Uterus (tissue), 4 donors: ENCODE results near the gene DNM2. TPM values are rescaled to one million over a fixed set of nuclear protein-coding genes. Genes with fewer than 3 reads are reported as not detected.

ENCODE experiments used
- DNase-seq, 2 donors: peaks; one replicate each; pipeline ENCODE4 v3.0.0-alpha.2; 2019 to 2020
- H3K27ac ChIP-seq, 2 donors: fragments of 200-600 bp; sonication (generic); 1 replicate in 1 of 2; 2 replicates in 1 of 2; pipeline ENCODE4 v1.5.1; 2016 to 2018
- H3K27me3 ChIP-seq, 2 donors: fragments of 200-600 bp; sonication (generic); one replicate each; pipeline ENCODE4 v1.5.1; 2018 to 2019; ENCODE audit warnings: control low read depth in 1 of 2
- H3K36me3 ChIP-seq, 2 donors: fragments of 200-600 bp; sonication (generic); one replicate each; pipeline ENCODE4 v1.5.1; 2019; ENCODE audit warnings: control low read depth in 1 of 2
- H3K4me1 ChIP-seq, 2 donors: fragments of 200-600 bp; sonication (generic); one replicate each; pipeline ENCODE4 v1.5.1; 2018 to 2019; ENCODE audit warnings: control low read depth in 1 of 2
- H3K4me3 ChIP-seq, 2 donors: fragments of 200-600 bp; sonication (generic); 1 replicate in 1 of 2; 2 replicates in 1 of 2; pipeline ENCODE4 v1.5.1; 2018 to 2019; ENCODE audit warnings: mild to moderate bottlenecking in 1 of 2
- H3K9me3 ChIP-seq, 2 donors: fragments of 200-600 bp; sonication (generic); one replicate each; pipeline ENCODE4 v1.5.1; 2019; ENCODE audit warnings: control low read depth in 1 of 2
- POLR2A ChIP-seq, 2 donors: fragments of 450-650 bp; IDR thresholded peaks; one replicate each; pipeline ENCODE4 v1.6.1; 2016; ENCODE audit warnings: antibody characterized with exemption in 2 of 2, mild to moderate bottlenecking in 1 of 2, moderate library complexity in 1 of 2
- intact Hi-C: fragments of 100-400 bp; cut with DNase I; formaldehyde crosslinking; loops from one replicate; pipeline ENCODE4 v1.15.1; 2023; ENCODE audit warnings: low total_unique reads
- total RNA-seq, 4 donors: library from RNA; depleted of rRNA in 3 of 4; stranded (reverse); fragments of >200 nt in 3 of 4; gene quantifications; one replicate each; pipeline versions ENCODE4 v1.1.0 to v1.2.4, GENCODE V29; 2014 to 2023
- TF ChIP-seq, protein P1 (sequence below), 4 experiments: fragments of 200-600 bp in 2 of 4; fragments of 450-650 bp in 2 of 4; sonication (generic) in 2 of 4; IDR thresholded peaks; one replicate each; pipeline ENCODE4 v1.5.1; 2016 to 2019; ENCODE audit warnings: antibody characterized with exemption in 4 of 4, mild to moderate bottlenecking in 2 of 4, moderate library complexity in 1 of 4
- donor health status: DM: yes; HTN: yes; CAD: no.

Gene DNM2
- total RNA-seq, 4 donors from 2014 or later, result 46.8 to 150 (median 86.0) TPM

DNA sequence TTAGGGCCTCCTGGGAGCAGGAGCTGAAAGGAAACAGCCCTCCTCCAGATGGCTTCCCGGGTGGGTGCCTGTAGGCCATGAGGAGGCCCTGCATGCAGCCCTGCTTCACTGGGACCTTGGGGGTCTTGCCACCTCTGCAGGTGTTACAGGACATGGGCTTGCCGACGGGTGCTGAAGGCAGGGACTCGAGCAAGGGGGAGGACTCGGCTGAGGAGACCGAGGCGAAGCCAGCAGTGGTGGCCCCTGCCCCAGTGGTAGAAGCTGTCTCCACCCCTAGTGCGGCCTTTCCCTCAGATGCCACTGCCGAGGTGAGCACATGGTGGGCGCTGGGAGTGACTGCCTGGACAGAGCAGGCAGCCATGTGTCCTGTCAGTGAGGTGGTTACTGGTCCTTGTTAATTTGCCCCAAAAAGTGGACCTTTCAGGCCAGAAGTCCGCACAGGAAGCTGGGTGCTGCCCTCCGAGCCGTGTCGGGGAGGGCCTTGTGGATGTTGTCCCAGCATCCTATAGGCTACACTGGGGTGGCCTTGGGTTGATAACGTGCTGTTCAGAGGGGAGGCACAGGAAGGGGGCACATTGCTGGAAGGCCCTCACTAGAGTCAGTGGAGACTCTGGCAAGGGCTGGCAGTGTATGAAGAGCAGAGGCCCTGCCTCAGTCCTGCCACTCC is 35.3 kb upstream of the DNM2 start:
- no peaks in the 10 kb centered on the region for H3K4me1 ChIP-seq
- H3K27me3 ChIP-seq, result no peaks in the 10 kb centered on the region
- H3K4me3 ChIP-seq, result no peak overlapping the region
- TF ChIP-seq, protein P1, sequence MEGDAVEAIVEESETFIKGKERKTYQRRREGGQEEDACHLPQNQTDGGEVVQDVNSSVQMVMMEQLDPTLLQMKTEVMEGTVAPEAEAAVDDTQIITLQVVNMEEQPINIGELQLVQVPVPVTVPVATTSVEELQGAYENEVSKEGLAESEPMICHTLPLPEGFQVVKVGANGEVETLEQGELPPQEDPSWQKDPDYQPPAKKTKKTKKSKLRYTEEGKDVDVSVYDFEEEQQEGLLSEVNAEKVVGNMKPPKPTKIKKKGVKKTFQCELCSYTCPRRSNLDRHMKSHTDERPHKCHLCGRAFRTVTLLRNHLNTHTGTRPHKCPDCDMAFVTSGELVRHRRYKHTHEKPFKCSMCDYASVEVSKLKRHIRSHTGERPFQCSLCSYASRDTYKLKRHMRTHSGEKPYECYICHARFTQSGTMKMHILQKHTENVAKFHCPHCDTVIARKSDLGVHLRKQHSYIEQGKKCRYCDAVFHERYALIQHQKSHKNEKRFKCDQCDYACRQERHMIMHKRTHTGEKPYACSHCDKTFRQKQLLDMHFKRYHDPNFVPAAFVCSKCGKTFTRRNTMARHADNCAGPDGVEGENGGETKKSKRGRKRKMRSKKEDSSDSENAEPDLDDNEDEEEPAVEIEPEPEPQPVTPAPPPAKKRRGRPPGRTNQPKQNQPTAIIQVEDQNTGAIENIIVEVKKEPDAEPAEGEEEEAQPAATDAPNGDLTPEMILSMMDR (IDR thresholded peaks at IDR 0.05), result no peak
- no peak for TF ChIP-seq POLR2A (IDR thresholded peaks at IDR 0.05)
- H3K27ac ChIP-seq, result no peak overlapping the region
- intact Hi-C loops, result no loop called here
- H3K36me3 ChIP-seq, result no peaks in the 10 kb centered on the region
- DNase-seq, result no peak
- no peaks in the 10 kb centered on the region for H3K9me3 ChIP-seq

DNA sequence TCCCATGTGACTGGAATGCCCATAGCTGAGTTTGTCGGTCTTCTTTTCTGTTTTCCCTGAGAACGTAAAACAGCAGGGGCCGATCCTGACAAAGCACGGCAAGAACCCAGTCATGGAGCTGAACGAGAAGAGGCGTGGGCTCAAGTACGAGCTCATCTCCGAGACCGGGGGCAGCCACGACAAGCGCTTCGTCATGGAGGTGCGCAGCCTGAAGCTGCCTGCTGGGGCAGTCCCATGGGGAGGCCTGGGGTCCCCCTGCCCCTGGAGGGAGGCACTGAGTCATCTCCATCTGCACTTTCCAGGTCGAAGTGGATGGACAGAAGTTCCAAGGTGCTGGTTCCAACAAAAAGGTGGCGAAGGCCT is 34.8 kb upstream of the DNM2 start:
- no peaks in the 10 kb centered on the region for H3K9me3 ChIP-seq
- no peaks in the 10 kb centered on the region for H3K36me3 ChIP-seq

DNA sequence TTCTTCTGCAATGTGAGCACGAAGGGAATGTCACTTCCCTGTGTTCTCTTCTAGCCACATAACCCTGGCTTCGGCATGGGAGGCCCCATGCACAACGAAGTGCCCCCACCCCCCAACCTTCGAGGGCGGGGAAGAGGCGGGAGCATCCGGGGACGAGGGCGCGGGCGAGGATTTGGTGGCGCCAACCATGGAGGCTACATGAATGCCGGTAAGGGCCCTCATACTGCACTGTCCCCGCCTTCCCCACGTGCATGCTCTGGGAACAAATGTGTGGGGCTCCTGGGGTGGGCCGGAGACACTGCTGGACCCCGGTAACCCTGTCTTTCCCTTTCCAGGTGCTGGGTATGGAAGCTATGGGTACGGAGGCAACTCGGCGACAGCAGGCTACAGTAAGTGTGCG is 34.3 kb upstream of the DNM2 start:
- Histone ChIP-seq H3K27me3 (no peaks in the 10 kb centered on the region), H3K4me3 (no peak overlapping the region), H3K9me3 (no peaks in the 10 kb centered on the region), H3K27ac (no peak overlapping the region), H3K4me1 (no peaks in the 10 kb centered on the region), H3K36me3 (no peaks in the 10 kb centered on the region)
- intact Hi-C loops, result no loop called here
- no peak for TF ChIP-seq POLR2A (IDR thresholded peaks at IDR 0.05)
- TF ChIP-seq, protein P1 (IDR thresholded peaks at IDR 0.05), result no peak
- DNase-seq, result no peak

More for the DNA sequence above, 34.8 kb upstream of the DNM2 start:
- DNase-seq, result no peak
- no peaks in the 10 kb centered on the region for H3K4me1 ChIP-seq
- H3K27me3 ChIP-seq, result no peaks in the 10 kb centered on the region
- TF ChIP-seq, protein P1 (IDR thresholded peaks at IDR 0.05), result no peak
- TF ChIP-seq POLR2A (IDR thresholded peaks at IDR 0.05), result no peak
- no peak overlapping the region for H3K27ac ChIP-seq
- no peak overlapping the region for H3K4me3 ChIP-seq
- intact Hi-C loops, result no loop called here

DNA sequence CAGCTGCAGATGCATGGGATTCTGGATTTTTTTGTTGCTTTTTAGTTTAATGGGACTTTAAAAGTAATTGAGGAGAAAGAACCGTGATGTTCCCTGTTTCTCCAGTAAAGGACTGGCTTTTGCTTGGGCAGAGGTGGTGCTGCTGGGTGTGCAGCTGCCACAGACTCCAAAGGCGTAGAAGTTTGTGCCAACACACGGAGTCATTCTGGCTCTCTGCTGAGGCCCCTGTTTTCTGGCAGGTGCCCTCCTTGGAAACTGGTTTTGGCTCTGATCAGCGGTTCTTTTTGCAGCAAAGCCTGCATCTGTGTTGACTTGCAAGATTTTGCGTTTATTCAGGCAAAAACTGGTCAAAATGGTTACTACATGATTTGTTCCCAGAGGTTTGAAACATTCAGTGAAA is 32.7 kb upstream of the DNM2 start:
- TF ChIP-seq, protein P1 (IDR thresholded peaks at IDR 0.05), result no peak
- no peak for TF ChIP-seq POLR2A (IDR thresholded peaks at IDR 0.05)
- Histone ChIP-seq H3K27ac (no peak overlapping the region), H3K36me3 (no peaks in the 10 kb centered on the region), H3K9me3 (no peaks in the 10 kb centered on the region), H3K4me3 (no peak overlapping the region), H3K27me3 (no peaks in the 10 kb centered on the region), H3K4me1 (no peaks in the 10 kb centered on the region)
- intact Hi-C loops, result no loop called here
- no peak for DNase-seq

DNA sequence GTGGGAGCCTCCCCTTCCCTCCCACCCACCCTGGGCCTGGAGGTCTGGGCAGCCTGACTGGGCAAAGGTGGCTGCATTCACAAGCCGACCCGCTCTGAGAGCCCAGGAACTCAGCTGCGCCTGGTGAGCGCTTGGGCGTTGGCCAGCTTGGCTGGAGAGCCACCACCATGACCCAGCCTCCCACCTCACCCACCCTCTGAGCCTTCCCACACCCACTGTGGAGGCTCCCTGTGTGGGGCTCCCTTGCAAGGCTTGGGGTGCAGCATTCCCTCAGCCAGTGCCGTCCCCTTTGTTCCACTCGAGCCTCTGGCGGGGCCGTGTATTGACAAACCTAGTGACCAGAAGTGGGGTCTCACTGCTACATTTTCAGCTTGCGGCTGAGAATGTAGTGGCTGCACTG is 31.7 kb upstream of the DNM2 start:
- Histone ChIP-seq H3K36me3 (no peaks in the 10 kb centered on the region), H3K4me3 (no peak overlapping the region), H3K27me3 (no peaks in the 10 kb centered on the region), H3K4me1 (no peaks in the 10 kb centered on the region), H3K9me3 (no peaks in the 10 kb centered on the region), H3K27ac (no peak overlapping the region)
- no peak for DNase-seq
- TF ChIP-seq, protein P1 (IDR thresholded peaks at IDR 0.05), result no peak
- intact Hi-C loops, result no loop called here
